A673 (cell line): ENCODE results near the gene TH. TPM values are rescaled to one million over a fixed set of nuclear protein-coding genes. Genes with fewer than 3 reads are reported as not detected.

Source experiments
- BruUV-seq: library from RNA; stranded (reverse); fragments of 400-500 nt; replicated peaks from 2 replicates; lab custom pipeline; 2021; lab: Mats Ljungman, UMichigan
- CTCF ChIA-PET: fragments of 300-600 bp; sonication (Branson Sonifier 250); formaldehyde crosslinking; loops from one replicate; lab custom pipeline; 2022; ENCODE audit warnings: antibody characterized with exemption; lab: Charles Lee
- POLR2A ChIA-PET: fragments of 300-600 bp; sonication (Branson Sonifier 250); formaldehyde crosslinking; loops from one replicate; lab custom pipeline; 2022; ENCODE audit warnings: antibody characterized with exemption; ENCODE audit not compliant: low non-redundant PET; lab: Charles Lee
- DNase-seq: peaks from one replicate; pipeline ENCODE4 v3.0.0-alpha.2; 2015; ENCODE audit warnings: low spot score
- H3K27ac ChIP-seq: fragments of 200-600 bp; sonication (generic); 2 replicates; pipeline ENCODE4 v1.5.1; 2016; ENCODE audit warnings: mixed run types, low read depth, mild to moderate bottlenecking, mixed read lengths, antibody characterized with exemption, low read length; ENCODE audit not compliant: poor library complexity, severe bottlenecking
- H3K27me3 ChIP-seq: fragments of 200-600 bp; sonication (generic); replicated peaks from 2 replicates; pipeline ENCODE4 v1.6.1; 2017; ENCODE audit warnings: mixed run types, low read depth, mild to moderate bottlenecking, mixed read lengths, antibody characterized with exemption, low read length; ENCODE audit not compliant: insufficient read depth, poor library complexity
- H3K36me3 ChIP-seq: fragments of 200-600 bp; sonication (generic); 2 replicates; pipeline ENCODE4 v1.6.1; 2016; ENCODE audit warnings: mixed run types, mild to moderate bottlenecking, mixed read lengths, antibody characterized with exemption, low read length; ENCODE audit not compliant: insufficient read depth, poor library complexity, severe bottlenecking
- H3K4me1 ChIP-seq: fragments of 200-600 bp; sonication (generic); 2 replicates; pipeline ENCODE4 v1.6.1; 2017; ENCODE audit warnings: mixed run types, mild to moderate bottlenecking, mixed read lengths, antibody characterized with exemption, low read length; ENCODE audit not compliant: insufficient read depth, poor library complexity, severe bottlenecking
- H3K4me3 ChIP-seq: fragments of 200-600 bp; sonication (generic); 2 replicates; pipeline ENCODE4 v1.5.1; 2016; ENCODE audit warnings: low read depth, mixed run types, mild to moderate bottlenecking, mixed read lengths, low read length; ENCODE audit not compliant: poor library complexity, severe bottlenecking
- H3K9me3 ChIP-seq: fragments of 200-600 bp; sonication (generic); 2 replicates; pipeline ENCODE4 v1.6.1; 2016; ENCODE audit warnings: mixed run types, low read depth, mild to moderate bottlenecking, mixed read lengths, antibody characterized with exemption, low read length; ENCODE audit not compliant: poor library complexity, severe bottlenecking
- CTCF ChIP-seq: fragments of 300-800, 200-600 bp; sonication (generic); conservative IDR thresholded peaks from 2 replicates; pipeline ENCODE4 v1.5.1; 2017; ENCODE audit warnings: low read depth, mild to moderate bottlenecking, antibody characterized with exemption, low read length, moderate library complexity, mixed read lengths
- EZH2 ChIP-seq: fragments of 200-600 bp; sonication (generic); IDR thresholded peaks from 2 replicates; pipeline ENCODE4 v1.6.1; 2017; ENCODE audit warnings: borderline replicate concordance, low read depth, mild to moderate bottlenecking, mixed read lengths, antibody characterized with exemption, low read length; ENCODE audit not compliant: poor library complexity, severe bottlenecking
- intact Hi-C: fragments of 100-400 bp; cut with micrococcal nuclease; formaldehyde crosslinking; loops from one replicate; pipeline ENCODE4 v1.10.0; 2022; ENCODE audit not compliant: unreplicated experiment
- total RNA-seq: library from RNA; stranded (reverse); gene quantifications from 2 replicates; pipeline ENCODE4 v1.2.3, GENCODE V29; 2021

Gene TH
- total RNA-seq, 1 experiment from 2014 or later, result not detected

GRCh38 chr11:2202900-2203439, 31.4 kb upstream of the TH start:
- Histone ChIP-seq H3K36me3 (no peaks in the 10 kb centered on the region), H3K4me1 (no peaks in the 10 kb centered on the region), H3K4me3 (no peak overlapping the region), H3K9me3 (no peaks in the 10 kb centered on the region), H3K27me3 (no peaks in the 10 kb centered on the region), H3K27ac (no peak overlapping the region)
- intact Hi-C loops, result no loop called here
- ChIA-PET POLR2A (no interaction called here), CTCF (no interaction called here)
- TF ChIP-seq EZH2 (no peak), CTCF (no peak)
- DNase-seq, result no peak
- no TSS peak for BruUV-seq

- ChIA-PET POLR2A (no interaction called here), CTCF (no interaction called here)
- no peak overlapping the region for H3K4me3 ChIP-seq
- TF ChIP-seq CTCF (no peak), EZH2 (no peak)
- intact Hi-C loops, result no loop called here
- H3K36me3 ChIP-seq, result no peaks in the 10 kb centered on the region
- H3K27ac ChIP-seq, result no peak overlapping the region
- DNase-seq, result no peak
- no peaks in the 10 kb centered on the region for H3K9me3 ChIP-seq
- H3K27me3 ChIP-seq, result no peaks in the 10 kb centered on the region
- H3K4me1 ChIP-seq, result no peaks in the 10 kb centered on the region
- BruUV-seq, result no TSS peak
These were observed 30.7 kb upstream of the TH start for GRCh38 chr11:2202071-2202899.

- no peak for DNase-seq
- intact Hi-C loops, result no loop called here
- H3K36me3 ChIP-seq, result no peaks in the 10 kb centered on the region
- no TSS peak for BruUV-seq
- H3K27me3 ChIP-seq, result no peaks in the 10 kb centered on the region
- H3K4me3 ChIP-seq, result no peak overlapping the region
- POLR2A ChIA-PET, result no interaction called here
- CTCF ChIA-PET, result no interaction called here
- TF ChIP-seq EZH2 (no peak), CTCF (no peak)
- H3K27ac ChIP-seq, result no peak overlapping the region
- no peaks in the 10 kb centered on the region for H3K9me3 ChIP-seq
- no peaks in the 10 kb centered on the region for H3K4me1 ChIP-seq
These were observed 29.9 kb upstream of the TH start for GRCh38 chr11:2201542-2201941.
